SK-MEL-5 (cell line): ENCODE results near the gene KLK13. TPM values are rescaled to one million over a fixed set of nuclear protein-coding genes. Genes with fewer than 3 reads are reported as not detected.

Source experiments
- DNase-seq: peaks from one replicate; pipeline ENCODE4 v3.0.0-alpha.2; 2016; ENCODE audit warnings: low read depth, low spot score
- in situ Hi-C: cut with HindIII; loops from 2 replicates; pipeline ENCODE4 v1.10.0; 2016; ENCODE audit warnings: low sequenced_read_pairs, high pct_unique_total_duplicates, low pct_unique_long_range_greater_than_20kb
- total RNA-seq: library from RNA; depleted of rRNA; stranded (reverse); fragments of >200 nt; shearing (Covaris generic); gene quantifications from 2 replicates; pipeline ENCODE4 v1.2.3, GENCODE V29; 2014; rRNA removed

The KLK13 gene
- total RNA-seq, 1 experiment from 2014 or later = not detected

DNA sequence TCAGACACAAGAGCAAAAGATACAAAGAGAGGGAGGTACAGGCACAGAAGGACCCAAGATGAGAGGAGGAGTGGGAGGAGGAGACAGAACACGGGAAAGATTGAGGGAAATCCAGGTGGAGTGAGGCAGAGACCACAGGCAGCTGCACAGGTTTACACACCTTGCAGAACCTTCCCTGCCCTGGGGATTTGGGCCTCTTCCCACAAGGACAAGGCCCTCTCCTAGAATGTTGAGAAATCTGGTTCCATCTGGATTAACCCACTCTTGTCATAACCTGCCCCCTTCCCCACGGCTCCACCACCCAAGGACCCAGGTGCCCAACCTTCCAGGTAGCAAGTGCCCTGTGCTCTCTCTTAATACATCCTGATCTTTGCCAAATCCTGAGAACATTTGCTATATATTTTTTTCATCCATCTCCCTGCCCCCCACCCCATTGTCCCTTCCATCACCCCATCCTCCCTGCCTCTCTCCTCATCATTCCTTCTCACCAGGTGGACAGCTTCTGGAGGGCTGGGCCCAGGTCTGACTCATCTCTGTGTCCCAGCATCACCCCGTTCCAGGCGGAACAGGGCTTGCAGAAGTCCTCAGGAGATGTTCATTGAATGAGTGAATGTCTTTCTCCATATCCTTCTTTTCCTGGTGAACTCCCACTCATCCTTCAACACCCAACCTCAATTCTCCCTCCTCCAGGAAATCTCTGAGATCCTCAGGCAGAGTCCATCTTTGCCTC lies 54.7 kb downstream of the KLK13 start:
- DNase-seq = no peak
- in situ Hi-C loops = no loop called here

- in situ Hi-C loops = no loop called here
- DNase-seq = no peak
Measured at GRCh38 chr19:51009061-51009891, 55.6 kb downstream of the KLK13 start.

GRCh38 chr19:51007488-51007887 lies 57.4 kb downstream of the KLK13 start:
- DNase-seq = no peak
- in situ Hi-C loops = no loop called here

- no peak for DNase-seq
- in situ Hi-C loops = no loop called here
Measured at GRCh38 chr19:51006406-51006805, 58.5 kb downstream of the KLK13 start.

Other genes with a start within 250 kb of the KLK13 start
- not detected in 2 replicates for gene KLK1, start 241.3 kb downstream of the KLK13 start, total RNA-seq
- not detected in 2 replicates for gene KLK15, start 231.5 kb downstream of the KLK13 start, total RNA-seq
- not detected in 2 replicates for gene KLK3, start 210.2 kb downstream of the KLK13 start, total RNA-seq
- 0.96 and 2.0 TPM in 2 replicates for gene KLK2, start 191.7 kb downstream of the KLK13 start, total RNA-seq
- gene KLK4, start 153.7 kb downstream of the KLK13 start, total RNA-seq = 1.0 TPM in 1 of 2 replicates, not detected in the other
- not detected in 2 replicates for gene KLK5, start 112.1 kb downstream of the KLK13 start, total RNA-seq
- gene KLK6, start 95.5 kb downstream of the KLK13 start, total RNA-seq = not detected in 2 replicates
- not detected in 2 replicates for gene KLK7, start 81.2 kb downstream of the KLK13 start, total RNA-seq
- 0.96 TPM in 1 of 2 replicates, not detected in the other for gene KLK8, start 63.5 kb downstream of the KLK13 start, total RNA-seq
- not detected in 2 replicates for gene KLK10, start 45.4 kb downstream of the KLK13 start, total RNA-seq
- gene KLK11, start 38.5 kb downstream of the KLK13 start, total RNA-seq = not detected in 2 replicates
- not detected in 2 replicates for gene KLK12, start 30.1 kb downstream of the KLK13 start, total RNA-seq
- not detected in 2 replicates for gene KLK14, start 17.8 kb upstream of the KLK13 start, total RNA-seq
- 13.0 and 13.8 TPM in 2 replicates for gene CTU1, start 43.3 kb upstream of the KLK13 start, total RNA-seq
- gene SIGLEC9, start 59.8 kb upstream of the KLK13 start, total RNA-seq = not detected in 2 replicates
- gene SIGLEC7, start 77.2 kb upstream of the KLK13 start, total RNA-seq = not detected in 2 replicates
- gene CD33, start 160.0 kb upstream of the KLK13 start, total RNA-seq = 0.19 and 0.63 TPM in 2 replicates
- not detected in 2 replicates for gene SIGLECL1, start 186.0 kb upstream of the KLK13 start, total RNA-seq
- 0.11 TPM in 1 of 2 replicates, not detected in the other for gene IGLON5, start 246.6 kb upstream of the KLK13 start, total RNA-seq